Endothelial cell (in vitro differentiated cells): ENCODE data around the gene PET100. TPM values are rescaled to one million over a fixed set of nuclear protein-coding genes. Genes with fewer than 3 reads are reported as not detected.

Source experiments
- DNase-seq: peaks from one replicate; pipeline ENCODE4 v3.0.0; 2021; ENCODE audit warnings: low spot score
- H3K27ac Mint-ChIP-seq: one replicate; pipeline ENCODE4 v1.8.0; 2021; ENCODE audit warnings: mixed read lengths, inconsistent platforms; ENCODE audit not compliant: unreplicated experiment
- H3K27me3 Mint-ChIP-seq: one replicate; pipeline ENCODE4 v1.8.0; 2021; ENCODE audit warnings: mild to moderate bottlenecking, moderate library complexity, mixed read lengths, inconsistent platforms; ENCODE audit not compliant: unreplicated experiment
- H3K36me3 Mint-ChIP-seq: one replicate; pipeline ENCODE4 v1.8.0; 2021; ENCODE audit warnings: mild to moderate bottlenecking, low read depth, mixed read lengths, inconsistent platforms; ENCODE audit not compliant: unreplicated experiment
- H3K4me1 Mint-ChIP-seq: one replicate; pipeline ENCODE4 v1.8.0; 2021; ENCODE audit warnings: mild to moderate bottlenecking, mixed read lengths, inconsistent platforms; ENCODE audit not compliant: unreplicated experiment
- H3K4me3 Mint-ChIP-seq: one replicate; pipeline ENCODE4 v1.8.0; 2021; ENCODE audit warnings: mild to moderate bottlenecking, mixed read lengths, inconsistent platforms; ENCODE audit not compliant: unreplicated experiment
- H3K9me3 Mint-ChIP-seq: one replicate; pipeline ENCODE4 v1.8.0; 2021; ENCODE audit warnings: mixed read lengths, inconsistent platforms; ENCODE audit not compliant: unreplicated experiment
- CTCF ChIP-seq: fragments of 200-600 bp; sonication (generic); IDR thresholded peaks from one replicate; pipeline ENCODE4 v1.5.0; 2021; ENCODE audit warnings: antibody characterized with exemption; ENCODE audit not compliant: unreplicated experiment
- total RNA-seq: library from RNA; stranded (reverse); fragmentation: NEBNext Ultra II Directional; extraction: Animal tissue kit (Norgen Biotek cat#: 25700); gene quantifications from one replicate; pipeline ENCODE4 v1.2.1, GENCODE V29; 2021; ENCODE audit not compliant: unreplicated experiment

The PET100 gene
- total RNA-seq, 1 donor from 2014 or later: 122 TPM

- peaks cover 33% of the 10 kb centered on the region for H3K4me1 Mint-ChIP-seq
- H3K27me3 Mint-ChIP-seq: peaks cover 22% of the 10 kb centered on the region
- H3K9me3 Mint-ChIP-seq: no peaks in the 10 kb centered on the region
- H3K27ac Mint-ChIP-seq: no peak overlapping the region
- no peak for DNase-seq
- peaks cover 26% of the 10 kb centered on the region for H3K36me3 Mint-ChIP-seq
- H3K4me3 Mint-ChIP-seq: peak overlapping the region; percentile 58
- TF ChIP-seq CTCF: no peak
Measured at GRCh38 chr19:7627166-7627565, 2.4 kb upstream of the PET100 start.

GRCh38 chr19:7628589-7629311 lies 843 bp upstream of the PET100 start:
- DNase-seq: no peak
- TF ChIP-seq CTCF: no peak
- H3K27me3 Mint-ChIP-seq: peaks cover 18% of the 10 kb centered on the region
- peaks cover 20% of the 10 kb centered on the region for H3K36me3 Mint-ChIP-seq
- peak overlapping the region; percentile 100 for H3K4me3 Mint-ChIP-seq
- no peaks in the 10 kb centered on the region for H3K9me3 Mint-ChIP-seq
- H3K4me1 Mint-ChIP-seq: peaks cover 33% of the 10 kb centered on the region
- H3K27ac Mint-ChIP-seq: peak overlapping the region; percentile 100

GRCh38 chr19:7631577-7631976 lies 2.0 kb downstream of the PET100 start:
- Mint-ChIP-seq H3K4me3 (no peak overlapping the region), H3K27me3 (peaks cover 28% of the 10 kb centered on the region), H3K27ac (peak overlapping the region; percentile 57), H3K36me3 (peaks cover 20% of the 10 kb centered on the region), H3K4me1 (peaks cover 33% of the 10 kb centered on the region), H3K9me3 (no peaks in the 10 kb centered on the region)
- no peak for TF ChIP-seq CTCF
- DNase-seq: no peak

- no peak for DNase-seq
- no peak overlapping the region for H3K27ac Mint-ChIP-seq
- TF ChIP-seq CTCF: no peak
- no peak overlapping the region for H3K4me3 Mint-ChIP-seq
- peaks cover 33% of the 10 kb centered on the region for H3K4me1 Mint-ChIP-seq
- no peaks in the 10 kb centered on the region for H3K9me3 Mint-ChIP-seq
- peaks cover 26% of the 10 kb centered on the region for H3K27me3 Mint-ChIP-seq
- H3K36me3 Mint-ChIP-seq: peaks cover 16% of the 10 kb centered on the region
Measured at GRCh38 chr19:7632340-7633203, 3.0 kb downstream of the PET100 start.

GRCh38 chr19:7633698-7634097 lies 4.1 kb downstream of the PET100 start, which contains the start of gene PCP2:
TSS of gene PCP2 (minus strand) at chr19:7633719. CDS start at chr19:7633457, 262 bp downstream.
- Mint-ChIP-seq H3K27me3 (peaks cover 26% of the 10 kb centered on the region), H3K9me3 (no peaks in the 10 kb centered on the region), H3K4me3 (no peak within 1 kb of the TSS), H3K27ac (no peak within 1 kb of the TSS), H3K4me1 (peaks cover 21% of the 10 kb centered on the region), H3K36me3 (peaks cover 16% of the 10 kb centered on the region)
- no peak for DNase-seq
- TF ChIP-seq CTCF: no peak
